ENCODE measurements around the gene OR6C74. TPM values are rescaled to one million over a fixed set of nuclear protein-coding genes. Genes with fewer than 3 reads are reported as not detected.

Gene OR6C74
- total RNA-seq, 1 experiment from 2014 or later = not detected

- H3K79me2 ChIP-seq (ENCODE audit: low read length) = no peaks in the 10 kb centered on the region
- no peak overlapping the region for H3K27ac ChIP-seq (ENCODE audit: low read length)
- ChIA-PET POLR2A (ENCODE audit: unreplicated experiment) (no interaction called here), CTCF (no interaction called here)
- intact Hi-C loops (cut with micrococcal nuclease) = no loop called here
- H3F3A ChIP-seq (ENCODE audit: low read length, unreplicated experiment) = no peaks in the 10 kb centered on the region
- no peak overlapping the region for H3K4me2 ChIP-seq (ENCODE audit: low read length)
- H3K4me1 ChIP-seq (ENCODE audit: insufficient read depth, low read length) = no peaks in the 10 kb centered on the region
- no peaks in the 10 kb centered on the region for H3K9me2 ChIP-seq (replicated peaks; ENCODE audit: low read length)
- no peak overlapping the region for H3K9ac ChIP-seq (ENCODE audit: low read length)
- no peaks in the 10 kb centered on the region for H4K20me1 ChIP-seq (ENCODE audit: low read length)
- no peak overlapping the region for H2AFZ ChIP-seq (ENCODE audit: low read length)
- H3K4me3 ChIP-seq (ENCODE audit: low read length) = no peak overlapping the region
- no peak for DNase-seq
- no peaks in the 10 kb centered on the region for H3K9me3 ChIP-seq (ENCODE audit: low read length)
- peaks cover 54% of the 10 kb centered on the region for H3K27me3 ChIP-seq (ENCODE audit: low read length)
- ATAC-seq = no peak
- no TSS peak for BruUV-seq (replicated peaks)
- TF ChIP-seq EZH2 (IDR thresholded peaks at IDR 0.05; ENCODE audit: low read length, unreplicated experiment) (no peak), EZH2phosphoT487 (IDR thresholded peaks at IDR 0.05; ENCODE audit: borderline replicate concordance, low read length) (no peak)
- TF ChIP-seq, protein P1, sequence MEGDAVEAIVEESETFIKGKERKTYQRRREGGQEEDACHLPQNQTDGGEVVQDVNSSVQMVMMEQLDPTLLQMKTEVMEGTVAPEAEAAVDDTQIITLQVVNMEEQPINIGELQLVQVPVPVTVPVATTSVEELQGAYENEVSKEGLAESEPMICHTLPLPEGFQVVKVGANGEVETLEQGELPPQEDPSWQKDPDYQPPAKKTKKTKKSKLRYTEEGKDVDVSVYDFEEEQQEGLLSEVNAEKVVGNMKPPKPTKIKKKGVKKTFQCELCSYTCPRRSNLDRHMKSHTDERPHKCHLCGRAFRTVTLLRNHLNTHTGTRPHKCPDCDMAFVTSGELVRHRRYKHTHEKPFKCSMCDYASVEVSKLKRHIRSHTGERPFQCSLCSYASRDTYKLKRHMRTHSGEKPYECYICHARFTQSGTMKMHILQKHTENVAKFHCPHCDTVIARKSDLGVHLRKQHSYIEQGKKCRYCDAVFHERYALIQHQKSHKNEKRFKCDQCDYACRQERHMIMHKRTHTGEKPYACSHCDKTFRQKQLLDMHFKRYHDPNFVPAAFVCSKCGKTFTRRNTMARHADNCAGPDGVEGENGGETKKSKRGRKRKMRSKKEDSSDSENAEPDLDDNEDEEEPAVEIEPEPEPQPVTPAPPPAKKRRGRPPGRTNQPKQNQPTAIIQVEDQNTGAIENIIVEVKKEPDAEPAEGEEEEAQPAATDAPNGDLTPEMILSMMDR (conservative IDR thresholded peaks at IDR 0.05; ENCODE audit: low read depth, low read length) = no peak
- H3K36me3 ChIP-seq (ENCODE audit: low read depth, low read length) = no peaks in the 10 kb centered on the region
These were observed 16.8 kb upstream of the OR6C74 start for GRCh38 chr12:55227643-55228042.

DNA sequence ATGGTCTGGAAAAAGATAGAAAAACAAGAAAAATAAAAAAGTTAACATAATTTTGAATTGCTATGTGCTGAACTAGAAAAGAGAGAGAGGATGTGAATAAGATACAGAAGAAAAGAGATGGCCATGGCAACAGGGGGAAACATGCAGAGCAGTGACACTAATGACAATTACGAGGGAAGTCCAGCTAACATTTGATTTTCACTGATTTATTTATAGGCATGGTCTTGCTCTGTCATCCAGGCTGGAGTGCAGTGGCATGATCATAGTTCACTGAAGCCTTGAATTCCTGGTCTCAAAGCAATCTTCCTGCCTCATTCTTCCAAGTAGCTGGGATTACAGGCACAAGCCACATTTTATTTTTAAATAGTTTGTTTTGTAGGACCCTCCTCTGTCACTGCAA, 1.8 kb downstream of the OR6C74 start:
- intact Hi-C loops (cut with micrococcal nuclease) = no loop called here
- H3K4me1 ChIP-seq (ENCODE audit: insufficient read depth, low read length) = no peaks in the 10 kb centered on the region
- POLR2A ChIA-PET (ENCODE audit: unreplicated experiment) = no interaction called here
- H3K9me3 ChIP-seq (ENCODE audit: low read length) = no peaks in the 10 kb centered on the region
- H3K79me2 ChIP-seq (ENCODE audit: low read length) = no peaks in the 10 kb centered on the region
- CTCF ChIA-PET = no interaction called here
- no peak for ATAC-seq
- H3F3A ChIP-seq (ENCODE audit: low read length, unreplicated experiment) = no peaks in the 10 kb centered on the region
- TF ChIP-seq, protein P1 (conservative IDR thresholded peaks at IDR 0.05; ENCODE audit: low read depth, low read length) = no peak
- TF ChIP-seq EZH2phosphoT487 (IDR thresholded peaks at IDR 0.05; ENCODE audit: borderline replicate concordance, low read length) (no peak), EZH2 (IDR thresholded peaks at IDR 0.05; ENCODE audit: low read length, unreplicated experiment) (no peak)
- H3K4me3 ChIP-seq (ENCODE audit: low read length) = no peak overlapping the region
- H3K9me2 ChIP-seq (replicated peaks; ENCODE audit: low read length) = no peaks in the 10 kb centered on the region
- H3K27ac ChIP-seq (ENCODE audit: low read length) = no peak overlapping the region
- DNase-seq = no peak
- no TSS peak for BruUV-seq (replicated peaks)
- no peak overlapping the region for H3K9ac ChIP-seq (ENCODE audit: low read length)
- H3K27me3 ChIP-seq (ENCODE audit: low read length) = peaks cover 30% of the 10 kb centered on the region
- no peaks in the 10 kb centered on the region for H3K36me3 ChIP-seq (ENCODE audit: low read depth, low read length)
- H3K4me2 ChIP-seq (ENCODE audit: low read length) = no peak overlapping the region
- H4K20me1 ChIP-seq (ENCODE audit: low read length) = no peaks in the 10 kb centered on the region
- no peak overlapping the region for H2AFZ ChIP-seq (ENCODE audit: low read length)

GRCh38 chr12:55250944-55251343, 6.5 kb downstream of the OR6C74 start:
- Histone ChIP-seq H4K20me1 (ENCODE audit: low read length) (no peaks in the 10 kb centered on the region), H3K79me2 (ENCODE audit: low read length) (no peaks in the 10 kb centered on the region), H3K9me2 (replicated peaks; ENCODE audit: low read length) (no peaks in the 10 kb centered on the region), H3K4me3 (ENCODE audit: low read length) (no peak overlapping the region), H3K27ac (ENCODE audit: low read length) (no peak overlapping the region), H3K36me3 (ENCODE audit: low read depth, low read length) (no peaks in the 10 kb centered on the region), H2AFZ (ENCODE audit: low read length) (no peak overlapping the region), H3K27me3 (ENCODE audit: low read length) (peaks cover 26% of the 10 kb centered on the region), H3K9me3 (ENCODE audit: low read length) (no peaks in the 10 kb centered on the region), H3F3A (ENCODE audit: low read length, unreplicated experiment) (no peaks in the 10 kb centered on the region), H3K4me2 (ENCODE audit: low read length) (no peak overlapping the region), H3K9ac (ENCODE audit: low read length) (no peak overlapping the region), H3K4me1 (ENCODE audit: insufficient read depth, low read length) (no peaks in the 10 kb centered on the region)
- BruUV-seq (replicated peaks) = no TSS peak
- no peak for DNase-seq
- no peak for ATAC-seq
- ChIA-PET CTCF (no interaction called here), POLR2A (ENCODE audit: unreplicated experiment) (no interaction called here)
- intact Hi-C loops (cut with micrococcal nuclease) = no loop called here
- TF ChIP-seq EZH2phosphoT487 (IDR thresholded peaks at IDR 0.05; ENCODE audit: borderline replicate concordance, low read length) = no peak
- TF ChIP-seq EZH2 (IDR thresholded peaks at IDR 0.05; ENCODE audit: low read length, unreplicated experiment) = no peak
- TF ChIP-seq, protein P1 (conservative IDR thresholded peaks at IDR 0.05; ENCODE audit: low read depth, low read length) = no peak

Measured in PC-3 (cell line).